Fibroblast of mammary gland (primary cell): ENCODE results near the gene RITA1.

Experiments used
- DNase-seq: peaks from one replicate; pipeline ENCODE4 v3.0.0-alpha.2; 2010; ENCODE audit warnings: low read depth
- H3K4me3 ChIP-seq: 2 replicates; pipeline ENCODE4 v1.5.1; 2011; ENCODE audit warnings: low read depth, mild to moderate bottlenecking, low read length, moderate library complexity; ENCODE audit not compliant: control insufficient read depth
- CTCF ChIP-seq: conservative IDR thresholded peaks from 2 replicates; pipeline ENCODE4 v1.5.1; 2011; ENCODE audit warnings: low read depth, low read length, inconsistent platforms; ENCODE audit not compliant: control insufficient read depth, insufficient read depth

The RITA1 gene, protein sequence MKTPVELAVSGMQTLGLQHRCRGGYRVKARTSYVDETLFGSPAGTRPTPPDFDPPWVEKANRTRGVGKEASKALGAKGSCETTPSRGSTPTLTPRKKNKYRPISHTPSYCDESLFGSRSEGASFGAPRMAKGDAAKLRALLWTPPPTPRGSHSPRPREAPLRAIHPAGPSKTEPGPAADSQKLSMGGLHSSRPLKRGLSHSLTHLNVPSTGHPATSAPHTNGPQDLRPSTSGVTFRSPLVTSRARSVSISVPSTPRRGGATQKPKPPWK

GRCh38 chr12:113185180-113186032 lies at the start of gene RITA1, which contains the start of gene DDX54:
Gene RITA1, plus strand, starts transcription at chr12:113185721. Its CDS starts 1,026 bp downstream, at chr12:113186747.
Gene DDX54, minus strand, starts transcription at chr12:113185478. Its CDS starts 27 bp downstream, at chr12:113185451.
- peak within 1 kb of the TSS; percentile 83 for H3K4me3 ChIP-seq
- peak; percentile 65 for DNase-seq
- TF ChIP-seq CTCF = no peak

GRCh38 chr12:113136128-113136989 lies 49.2 kb upstream of the RITA1 start:
- DNase-seq = no peak
- no peak for TF ChIP-seq CTCF
- H3K4me3 ChIP-seq = no peak overlapping the region

DNA sequence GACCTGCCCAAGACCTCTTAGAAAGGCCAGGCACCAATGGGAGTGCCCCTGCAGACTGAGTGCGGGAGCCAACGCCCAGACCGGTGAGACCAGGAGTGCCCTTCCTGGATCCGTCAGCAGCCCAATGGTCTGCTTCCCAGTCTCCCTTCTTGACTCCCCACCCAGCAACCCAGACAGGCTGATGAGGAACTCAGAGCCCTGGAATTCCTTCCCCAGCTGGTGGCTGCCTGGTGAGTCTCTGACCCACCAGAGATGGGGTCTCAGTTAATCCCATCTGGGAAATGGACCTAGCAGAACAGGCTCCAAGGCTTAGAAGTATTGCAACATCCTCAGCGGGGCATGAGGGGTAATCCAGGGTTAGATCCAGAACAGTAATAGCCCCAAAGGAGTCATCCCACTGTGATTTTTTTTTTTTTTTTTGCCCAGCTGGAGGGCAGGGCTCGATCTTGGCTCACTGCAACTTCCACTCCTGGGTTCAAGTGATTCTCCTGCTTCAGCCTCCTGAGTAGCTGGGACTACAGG lies 48.5 kb upstream of the RITA1 start:
- H3K4me3 ChIP-seq = no peak overlapping the region
- TF ChIP-seq CTCF = no peak
- DNase-seq = no peak

- no peak for DNase-seq
- no peak overlapping the region for H3K4me3 ChIP-seq
- TF ChIP-seq CTCF = no peak
Observed at GRCh38 chr12:113137861-113138783, 47.4 kb upstream of the RITA1 start.

- DNase-seq = no peak
- TF ChIP-seq CTCF = no peak
- H3K4me3 ChIP-seq = no peak overlapping the region
Observed at GRCh38 chr12:113138826-113139225, 46.7 kb upstream of the RITA1 start.
